ENCODE data around the gene CEBPB. TPM values are rescaled to one million over a fixed set of nuclear protein-coding genes. Genes with fewer than 3 reads are reported as not detected.
A peak's percentile ranks its signal among the peaks of the same experiment; 100 is the strongest.

The CEBPB gene
- total RNA-seq, 1 experiment from 2014 or later, result 183 TPM

- H3K9me3 Mint-ChIP-seq (ENCODE audit: unreplicated experiment), result peaks cover 4% of the 10 kb centered on the region
- H3K9me3 ChIP-seq, result no peaks in the 10 kb centered on the region
- BruUV-seq (replicated peaks), result no TSS peak
- peak overlapping the region; percentile 79 for H3K27ac Mint-ChIP-seq (ENCODE audit: unreplicated experiment)
- TF ChIP-seq CTCF (IDR thresholded peaks at IDR 0.05; ENCODE audit: insufficient read depth in 1 of 2, low read depth in 1 of 2, low read length in 1 of 2, severe bottlenecking in 1 of 2, unreplicated experiment in 1 of 2), result no peak
- no peaks in the 10 kb centered on the region for H3K36me3 Mint-ChIP-seq (ENCODE audit: insufficient read depth, unreplicated experiment)
- intact Hi-C loops (cut with micrococcal nuclease; ENCODE audit: unreplicated experiment), result no loop called here
- ChIA-PET POLR2A (interaction anchor here (0.5 kb wide), 1 partner anchor 796 kb away, joined by 5 read pairs; no protein-coding TSS in a partner anchor), CTCF (no interaction called here)
- H3K4me3 ChIP-seq (ENCODE audit: low read depth, low read length), result no peak overlapping the region
- peaks cover 58% of the 10 kb centered on the region for H3K4me1 ChIP-seq
- H3K36me3 ChIP-seq (ENCODE audit: control insufficient read depth, insufficient read depth, low read length), result no peaks in the 10 kb centered on the region
- no peaks in the 10 kb centered on the region for H3K27me3 ChIP-seq (replicated peaks; ENCODE audit: control insufficient read depth, insufficient read depth, low read length)
- peaks cover 55% of the 10 kb centered on the region for H3K4me1 Mint-ChIP-seq (ENCODE audit: low read depth, unreplicated experiment)
- H3K4me3 Mint-ChIP-seq (ENCODE audit: unreplicated experiment), result no peak overlapping the region
- H3K27me3 Mint-ChIP-seq (ENCODE audit: insufficient read depth, unreplicated experiment), result no peaks in the 10 kb centered on the region
- DNase-seq, result no peak
Measured at GRCh38 chr20:50219600-50219999, 29.0 kb downstream of the CEBPB start.

- H3K4me1 Mint-ChIP-seq (ENCODE audit: low read depth, unreplicated experiment), result peaks cover 55% of the 10 kb centered on the region
- POLR2A ChIA-PET, result no interaction called here
- Histone ChIP-seq H3K4me3 (ENCODE audit: low read depth, low read length) (no peak overlapping the region), H3K27me3 (replicated peaks; ENCODE audit: control insufficient read depth, insufficient read depth, low read length) (no peaks in the 10 kb centered on the region), H3K36me3 (ENCODE audit: control insufficient read depth, insufficient read depth, low read length) (no peaks in the 10 kb centered on the region), H3K4me1 (peaks cover 52% of the 10 kb centered on the region), H3K9me3 (no peaks in the 10 kb centered on the region)
- intact Hi-C loops (cut with micrococcal nuclease; ENCODE audit: unreplicated experiment), result no loop called here
- peak; percentile 52 to 78 for DNase-seq
- H3K36me3 Mint-ChIP-seq (ENCODE audit: insufficient read depth, unreplicated experiment), result no peaks in the 10 kb centered on the region
- H3K27ac Mint-ChIP-seq (ENCODE audit: unreplicated experiment), result peak overlapping the region; percentile 79
- TF ChIP-seq CTCF (IDR thresholded peaks at IDR 0.05; ENCODE audit: insufficient read depth in 1 of 2, low read depth in 1 of 2, low read length in 1 of 2, severe bottlenecking in 1 of 2, unreplicated experiment in 1 of 2), result no peak
- H3K9me3 Mint-ChIP-seq (ENCODE audit: unreplicated experiment), result peaks cover 9% of the 10 kb centered on the region
- CTCF ChIA-PET, result interaction anchor here (0.6 kb wide), 2 partner anchors 55 to 542 kb away, joined by 3 read pairs; no protein-coding TSS in a partner anchor
- H3K4me3 Mint-ChIP-seq (ENCODE audit: unreplicated experiment), result peak overlapping the region; percentile 2
- no TSS peak for BruUV-seq (replicated peaks)
- no peaks in the 10 kb centered on the region for H3K27me3 Mint-ChIP-seq (ENCODE audit: insufficient read depth, unreplicated experiment)
Measured at GRCh38 chr20:50220093-50220893, 29.7 kb downstream of the CEBPB start.

- ChIA-PET CTCF (no interaction called here), POLR2A (no interaction called here)
- no peak overlapping the region for H3K4me3 Mint-ChIP-seq (ENCODE audit: unreplicated experiment)
- Histone ChIP-seq H3K27me3 (replicated peaks; ENCODE audit: control insufficient read depth, insufficient read depth, low read length) (no peaks in the 10 kb centered on the region), H3K4me3 (ENCODE audit: low read depth, low read length) (no peak overlapping the region), H3K9me3 (no peaks in the 10 kb centered on the region), H3K36me3 (ENCODE audit: control insufficient read depth, insufficient read depth, low read length) (no peaks in the 10 kb centered on the region), H3K4me1 (peaks cover 48% of the 10 kb centered on the region)
- H3K27ac Mint-ChIP-seq (ENCODE audit: unreplicated experiment), result no peak overlapping the region
- intact Hi-C loops (cut with micrococcal nuclease; ENCODE audit: unreplicated experiment), result no loop called here
- no TSS peak for BruUV-seq (replicated peaks)
- H3K27me3 Mint-ChIP-seq (ENCODE audit: insufficient read depth, unreplicated experiment), result no peaks in the 10 kb centered on the region
- peaks cover 49% of the 10 kb centered on the region for H3K4me1 Mint-ChIP-seq (ENCODE audit: low read depth, unreplicated experiment)
- no peak for TF ChIP-seq CTCF (IDR thresholded peaks at IDR 0.05; ENCODE audit: insufficient read depth in 1 of 2, low read depth in 1 of 2, low read length in 1 of 2, severe bottlenecking in 1 of 2, unreplicated experiment in 1 of 2)
- DNase-seq, result no peak
- H3K36me3 Mint-ChIP-seq (ENCODE audit: insufficient read depth, unreplicated experiment), result no peaks in the 10 kb centered on the region
- peaks cover 9% of the 10 kb centered on the region for H3K9me3 Mint-ChIP-seq (ENCODE audit: unreplicated experiment)
Measured at GRCh38 chr20:50220894-50221365, 30.3 kb downstream of the CEBPB start.

All from Caco-2 (cell line).